Fibroblast of the aortic adventitia (primary cell): ENCODE data around the gene OPN3. TPM values are rescaled to one million over a fixed set of nuclear protein-coding genes. Genes with fewer than 3 reads are reported as not detected.

Source experiments
- DNase-seq: peaks from one replicate; pipeline ENCODE4 v3.0.0-alpha.2; 2010; ENCODE audit warnings: low read depth
- H3K4me3 ChIP-seq: 2 replicates; pipeline ENCODE4 v1.5.1; 2011; ENCODE audit warnings: low read depth, mild to moderate bottlenecking, control low read depth, low read length, moderate library complexity
- CTCF ChIP-seq: IDR thresholded peaks from 2 replicates; pipeline ENCODE4 v1.5.1; 2011; ENCODE audit warnings: mild to moderate bottlenecking, low read length, control low read depth, inconsistent platforms; ENCODE audit not compliant: insufficient read depth
- total RNA-seq: library from RNA; depleted of rRNA; stranded (reverse); fragments of >200 nt; gene quantifications from 2 replicates; pipeline ENCODE4 v1.2.3, GENCODE V29; 2012; ENCODE audit warnings: low replicate concordance

Gene OPN3
- total RNA-seq, 1 donor = 12.8 TPM

GRCh38 chr1:241627453-241628259 is 12.5 kb downstream of the OPN3 start:
- TF ChIP-seq CTCF = peak; percentile 72
- no peak overlapping the region for H3K4me3 ChIP-seq
- DNase-seq = peak; percentile 87

DNA sequence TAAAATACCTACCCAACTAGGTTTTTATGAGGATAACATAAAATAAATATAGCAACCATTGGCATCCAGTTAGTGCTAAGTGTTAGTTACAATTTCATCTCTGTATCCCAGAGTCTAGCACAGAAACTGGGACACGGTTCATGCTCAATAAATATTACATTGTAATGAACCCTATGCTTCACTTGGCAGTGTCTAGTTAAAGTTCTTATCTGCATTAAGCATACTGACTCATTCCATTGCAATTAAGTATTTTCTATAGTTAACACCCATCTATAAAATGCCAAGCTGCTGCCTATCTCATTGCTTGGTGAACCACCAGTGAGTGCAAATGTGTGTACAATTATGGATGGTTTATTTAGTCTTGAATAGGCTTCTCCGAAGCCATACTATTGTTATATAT is 15.2 kb downstream of the OPN3 start:
- peak; percentile 47 for DNase-seq
- TF ChIP-seq CTCF = no peak
- no peak overlapping the region for H3K4me3 ChIP-seq

GRCh38 chr1:241622669-241623068 is 17.5 kb downstream of the OPN3 start:
- DNase-seq = peak; percentile 70
- no peak for TF ChIP-seq CTCF
- no peak overlapping the region for H3K4me3 ChIP-seq

GRCh38 chr1:241617426-241617825 is 22.7 kb downstream of the OPN3 start:
- TF ChIP-seq CTCF = no peak
- no peak for DNase-seq
- H3K4me3 ChIP-seq = no peak overlapping the region

DNA sequence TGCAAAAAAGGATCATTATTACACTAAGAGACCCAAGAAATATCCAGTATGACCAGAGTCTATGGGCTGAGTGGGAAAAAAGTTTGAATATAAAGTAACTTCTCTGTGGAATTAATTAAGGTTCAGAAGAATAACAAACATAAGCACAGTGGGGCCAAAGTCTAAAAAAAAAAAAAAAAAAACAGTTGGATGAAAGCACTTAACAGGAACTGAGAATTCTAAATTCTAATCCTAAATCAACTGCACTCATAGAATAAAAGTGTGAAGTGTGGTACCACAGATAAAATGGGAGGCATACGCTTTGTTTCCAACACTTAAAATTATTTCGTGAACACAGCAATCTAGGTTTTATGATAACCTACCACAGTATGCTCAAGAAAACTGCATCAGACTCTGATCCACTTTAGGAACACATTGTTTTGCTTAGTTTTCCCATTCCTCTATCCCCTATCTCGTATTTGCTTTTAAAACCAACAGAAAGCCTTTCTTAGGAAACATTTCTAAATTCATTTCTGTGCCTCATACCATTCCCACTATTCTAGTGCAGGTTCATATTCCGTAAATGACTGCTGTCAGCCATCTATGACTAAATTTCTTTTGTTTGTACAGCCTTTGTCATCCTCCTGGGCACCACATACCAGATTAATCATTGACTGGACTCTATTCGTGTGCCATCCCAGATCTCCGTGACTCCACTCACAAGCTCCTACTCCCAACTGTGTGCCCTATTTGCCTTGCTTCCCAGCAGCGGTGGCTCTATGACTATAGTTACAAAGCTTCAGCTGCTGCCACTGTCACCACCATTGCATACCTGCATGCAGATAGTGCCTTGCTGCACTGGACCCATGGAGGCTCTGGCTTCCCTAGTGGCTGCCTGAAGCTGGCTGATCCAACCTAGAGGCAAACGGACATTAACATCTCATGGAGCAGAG is 24.9 kb downstream of the OPN3 start:
- no peak for DNase-seq
- no peak for TF ChIP-seq CTCF
- no peak overlapping the region for H3K4me3 ChIP-seq

GRCh38 chr1:241614572-241614971 is 25.6 kb downstream of the OPN3 start:
- no peak for TF ChIP-seq CTCF
- DNase-seq = no peak
- H3K4me3 ChIP-seq = no peak overlapping the region
